ENCODE data around the gene RNF169. TPM values are rescaled to one million over a fixed set of nuclear protein-coding genes. Genes with fewer than 3 reads are reported as not detected.

Gene RNF169
- polyA plus RNA-seq, 2 of the 4 experiments (the other 2 are of a cell fraction), result 6.3 to 11.1 TPM

- ChIA-PET CTCF (interaction anchor here (0.6 to 1.5 kb wide), 2 partner anchors 12 to 63 kb away, joined by 3 to 4 read pairs; no protein-coding TSS in a partner anchor), POLR2A (no interaction called here)
- Histone ChIP-seq H3K4me1 (peaks cover 14% of the 10 kb centered on the region), H3K9me3 (no peaks in the 10 kb centered on the region), H3K4me2 (no peak overlapping the region), H3K4me3 (no peak overlapping the region), H3K27ac (no peak overlapping the region)
- 63% methylated on average over 2 of the region's 2 CpGs for WGBS (ENCODE audit: missing lambda C conversion rate)
- ATAC-seq (no peak), FAIRE-seq (no peak), DNase-seq (ENCODE audit: low read depth in 1 of 2, low spot score in 1 of 2) (no peak)
- TF ChIP-seq ZFP36 (IDR thresholded peaks at IDR 0.05; ENCODE audit: borderline replicate concordance, partially characterized antibody) (no peak), MYC (IDR thresholded peaks at IDR 0.05; ENCODE audit: borderline replicate concordance, low read length) (no peak), RNF2 (IDR thresholded peaks at IDR 0.05; ENCODE audit: borderline replicate concordance, low read depth) (no peak), KDM5A (IDR thresholded peaks at IDR 0.05) (no peak), ZC3H11A (IDR thresholded peaks at IDR 0.05) (no peak), CBX2 (IDR thresholded peaks at IDR 0.05; ENCODE audit: borderline replicate concordance, low read depth) (no peak), RARB (CRISPR knock-in tag; IDR thresholded peaks at IDR 0.05) (no peak), RFX5 (IDR thresholded peaks at IDR 0.05) (no peak), RAD21 (conservative IDR thresholded peaks at IDR 0.05 in 1 of 2, IDR thresholded peaks at IDR 0.05 in 1 of 2) (no peak), TFCP2L1 (CRISPR knock-in tag; IDR thresholded peaks at IDR 0.05) (no peak), HES2 (IDR thresholded peaks at IDR 0.05) (no peak), BHLHE40 (IDR thresholded peaks at IDR 0.05; ENCODE audit: low read depth, low read length) (no peak), POLR2AphosphoS2 (conservative IDR thresholded peaks at IDR 0.05; ENCODE audit: low read length) (no peak), HEYL (CRISPR knock-in tag; IDR thresholded peaks at IDR 0.05) (no peak), HOXB5 (CRISPR knock-in tag; IDR thresholded peaks at IDR 0.05) (no peak), ZNF302 (CRISPR knock-in tag; IDR thresholded peaks at IDR 0.05) (no peak), NR3C1 (IDR thresholded peaks at IDR 0.05) (no peak), MAX (IDR thresholded peaks at IDR 0.05) (no peak), FOXS1 (CRISPR knock-in tag; IDR thresholded peaks at IDR 0.05) (no peak)
Observed at GRCh38 chr11:74769055-74769707, 20.5 kb downstream of the RNF169 start.

- no peak for DNase-seq (ENCODE audit: low read depth in 1 of 2, low spot score in 1 of 2)
- CTCF ChIA-PET, result interaction anchor here (0.6 to 1.5 kb wide), 2 partner anchors 11 to 247 kb away, joined by 4 read pairs; no protein-coding TSS in a partner anchor
- TF ChIP-seq SMC3 (IDR thresholded peaks at IDR 0.05) (no peak), POLR2A (IDR thresholded peaks at IDR 0.05; ENCODE audit: low read length) (no peak), HDAC2 (IDR thresholded peaks at IDR 0.05) (no peak), CBX8 (IDR thresholded peaks at IDR 0.05) (no peak), ZSCAN20 (CRISPR knock-in tag; IDR thresholded peaks at IDR 0.05) (no peak), BHLHE40 (IDR thresholded peaks at IDR 0.05; ENCODE audit: low read depth, low read length) (no peak), HOXA7 (CRISPR knock-in tag; IDR thresholded peaks at IDR 0.05) (no peak), USF2 (IDR thresholded peaks at IDR 0.05) (no peak), HES2 (IDR thresholded peaks at IDR 0.05) (no peak), JUNB (IDR thresholded peaks at IDR 0.05) (no peak), PHF8 (IDR thresholded peaks at IDR 0.05; ENCODE audit: borderline replicate concordance, low read depth) (no peak), RARB (CRISPR knock-in tag; IDR thresholded peaks at IDR 0.05) (no peak), BCL3 (IDR thresholded peaks at IDR 0.05) (no peak), ZNF302 (CRISPR knock-in tag; IDR thresholded peaks at IDR 0.05) (no peak), CBX2 (IDR thresholded peaks at IDR 0.05; ENCODE audit: borderline replicate concordance, low read depth) (no peak), RCOR1 (IDR thresholded peaks at IDR 0.05; ENCODE audit: low read depth, low read length) (no peak), HOXB13 (CRISPR knock-in tag; IDR thresholded peaks at IDR 0.05; ENCODE audit: low read depth) (no peak)
- TF ChIP-seq, protein P1, sequence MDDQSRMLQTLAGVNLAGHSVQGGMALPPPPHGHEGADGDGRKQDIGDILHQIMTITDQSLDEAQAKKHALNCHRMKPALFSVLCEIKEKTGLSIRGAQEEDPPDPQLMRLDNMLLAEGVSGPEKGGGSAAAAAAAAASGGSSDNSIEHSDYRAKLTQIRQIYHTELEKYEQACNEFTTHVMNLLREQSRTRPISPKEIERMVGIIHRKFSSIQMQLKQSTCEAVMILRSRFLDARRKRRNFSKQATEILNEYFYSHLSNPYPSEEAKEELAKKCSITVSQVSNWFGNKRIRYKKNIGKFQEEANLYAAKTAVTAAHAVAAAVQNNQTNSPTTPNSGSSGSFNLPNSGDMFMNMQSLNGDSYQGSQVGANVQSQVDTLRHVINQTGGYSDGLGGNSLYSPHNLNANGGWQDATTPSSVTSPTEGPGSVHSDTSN (IDR thresholded peaks at IDR 0.05), result no peak
- Histone ChIP-seq H3K4me2 (no peak overlapping the region), H3K4me3 (no peak overlapping the region), H3K4me1 (peaks cover 14% of the 10 kb centered on the region), H3K27ac (no peak overlapping the region), H3K9me3 (no peaks in the 10 kb centered on the region)
- 83% methylated on average over 5 of the region's 5 CpGs for WGBS (ENCODE audit: missing lambda C conversion rate)
- POLR2A ChIA-PET, result no interaction called here
- no peak for ATAC-seq
- FAIRE-seq, result no peak
Observed at GRCh38 chr11:74770456-74770855, 21.8 kb downstream of the RNF169 start.
